T-helper 1 cell (primary cell): ENCODE data around the gene VAC14.

Experiments used
- DNase-seq, 5 donors: peaks; one replicate each; pipeline ENCODE4 v3.0.0-alpha.2; 2012 to 2020

VAC14 gene

DNA sequence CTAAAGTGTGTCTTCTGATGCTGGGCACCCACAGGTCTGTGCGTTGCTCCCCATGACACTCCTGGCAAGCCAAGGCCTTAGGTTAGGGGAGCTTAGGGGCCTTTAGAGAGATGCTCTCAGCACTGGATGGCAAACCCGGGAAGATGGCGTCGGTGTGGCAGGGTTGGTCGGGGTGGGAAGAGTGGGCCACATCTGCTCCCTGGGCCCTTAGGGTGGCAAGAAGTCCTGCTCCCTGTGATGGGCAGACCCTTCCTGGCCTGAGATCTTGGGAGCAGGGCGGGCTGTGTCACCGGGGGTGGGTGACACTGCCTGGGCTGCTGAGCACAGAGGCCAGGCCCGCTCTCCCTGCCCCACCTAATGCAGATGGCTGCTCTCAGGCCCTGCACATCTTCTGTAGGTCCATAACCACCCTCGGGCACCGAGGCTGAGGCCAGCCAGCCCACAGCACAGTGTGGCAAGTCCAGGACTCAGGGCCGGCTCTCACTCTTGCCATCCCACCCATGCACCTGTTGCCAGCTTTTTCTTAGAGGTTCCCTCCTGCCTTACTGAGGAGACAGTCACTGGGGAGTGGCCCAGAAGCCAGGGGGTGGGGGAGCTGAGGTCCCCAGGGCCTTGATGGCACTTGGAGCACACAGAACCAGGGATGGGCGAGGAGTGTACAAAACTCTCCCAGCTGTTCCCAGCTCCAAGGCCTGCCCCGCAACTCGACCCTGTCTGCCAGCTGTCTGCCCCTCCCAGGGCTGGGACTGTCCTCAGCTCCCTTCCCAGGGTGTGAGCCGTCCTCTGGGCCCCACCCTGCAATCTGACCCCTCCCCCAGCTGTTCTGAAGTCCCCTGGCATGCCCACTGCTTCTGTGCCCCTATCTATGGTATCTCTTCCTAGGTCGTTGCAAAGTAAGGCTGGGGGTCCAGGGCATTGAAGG, 110.7 kb downstream of the VAC14 start:
- no peak for DNase-seq

DNA sequence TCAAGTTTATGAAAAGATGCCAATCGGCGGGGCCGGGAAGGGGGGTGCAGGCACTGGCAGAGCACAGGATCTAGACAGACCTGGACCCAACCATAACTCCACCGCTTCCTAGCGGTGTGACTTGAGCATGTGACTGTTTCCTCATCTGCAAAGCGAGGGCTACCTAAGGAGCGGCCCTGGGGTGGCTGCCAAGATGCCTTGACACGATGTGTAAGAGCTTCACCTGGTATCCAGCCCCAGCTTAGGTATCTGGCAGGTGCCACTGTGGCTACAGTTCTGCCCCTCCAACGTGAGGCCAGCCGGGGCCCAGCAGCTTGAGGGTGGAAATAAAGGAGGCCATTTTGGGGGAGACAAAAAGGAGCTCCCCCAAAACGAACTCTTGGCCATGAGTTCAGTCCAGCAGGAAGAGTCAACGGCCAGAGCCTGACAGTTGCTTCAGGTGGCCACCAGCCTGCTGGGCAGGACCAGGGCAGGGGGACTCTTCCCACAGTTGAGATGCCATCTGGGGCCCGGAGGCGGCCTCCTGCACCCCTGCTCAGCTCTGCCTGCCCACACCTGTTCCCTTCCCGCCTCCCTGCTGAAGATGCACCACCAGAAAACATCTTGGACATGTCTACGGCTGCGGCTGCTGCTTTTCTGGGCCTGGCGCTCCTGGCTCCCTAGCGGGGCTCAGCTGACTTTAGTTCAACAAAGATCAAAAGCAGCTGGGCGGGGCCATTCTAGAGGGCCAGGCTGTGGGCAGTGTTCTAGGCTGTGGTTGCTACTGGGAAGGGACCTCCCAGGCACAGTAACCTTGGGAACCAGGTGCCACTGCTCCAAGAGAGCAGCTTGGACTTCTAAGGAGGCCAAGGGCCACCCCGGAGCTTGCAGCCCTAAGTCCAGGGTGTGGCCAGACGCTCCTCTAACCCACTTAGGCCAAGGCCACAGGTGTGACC, 111.7 kb downstream of the VAC14 start:
- DNase-seq = no peak

DNA sequence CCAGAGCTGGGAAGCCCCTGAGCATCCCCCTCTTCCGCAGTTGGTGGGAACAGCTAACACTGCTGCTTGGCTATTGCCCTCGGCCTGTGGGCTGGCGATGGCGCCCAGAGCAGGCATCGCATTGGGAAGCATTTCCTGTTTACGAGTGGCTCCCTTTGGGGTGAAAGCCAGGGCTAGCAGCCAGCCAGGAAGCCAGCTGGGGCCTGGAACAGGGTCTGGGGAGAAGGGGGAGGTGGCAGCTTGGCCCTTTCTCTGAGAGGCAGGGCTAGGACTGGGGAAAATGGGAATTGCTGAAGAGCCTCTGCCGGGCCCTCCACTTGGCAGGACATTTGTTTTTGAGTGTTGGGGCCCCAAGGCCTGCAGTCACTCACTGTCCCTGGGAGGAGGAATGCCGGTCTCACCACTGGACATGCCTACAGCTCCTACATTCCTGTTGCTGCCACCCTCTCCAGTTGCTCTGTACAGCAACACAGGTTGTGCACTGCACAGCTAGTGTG, 112.7 kb downstream of the VAC14 start:
- DNase-seq = no peak

DNA sequence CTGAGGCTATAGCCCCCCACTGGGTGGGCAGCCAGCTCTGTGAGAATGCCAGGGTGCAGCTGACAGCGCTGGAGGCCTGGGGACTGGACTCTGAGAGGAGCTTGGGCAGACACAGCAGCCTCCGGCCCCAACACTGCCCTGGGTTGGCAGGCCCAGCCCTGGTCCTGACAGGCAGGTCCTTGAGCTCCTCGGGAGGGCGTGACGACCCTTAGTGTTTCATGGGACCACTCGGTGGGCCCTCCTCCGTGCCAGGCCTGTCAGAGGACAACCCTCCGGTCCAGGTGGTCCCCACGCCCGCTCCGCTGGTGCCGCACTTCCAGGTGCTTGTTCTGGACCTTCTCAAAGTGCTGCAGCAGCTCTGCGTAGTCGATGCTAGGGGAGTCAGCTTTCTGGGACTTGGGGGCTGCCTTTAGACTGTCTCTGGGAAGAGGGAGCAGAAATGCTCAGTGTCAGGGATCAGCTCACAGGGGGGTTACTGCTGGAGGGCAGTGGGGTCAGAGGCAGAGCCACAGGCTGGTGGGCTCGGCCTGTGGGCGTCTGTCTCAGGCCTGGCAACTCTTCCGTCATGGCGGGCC, 113.2 kb downstream of the VAC14 start:
- DNase-seq = no peak

DNA sequence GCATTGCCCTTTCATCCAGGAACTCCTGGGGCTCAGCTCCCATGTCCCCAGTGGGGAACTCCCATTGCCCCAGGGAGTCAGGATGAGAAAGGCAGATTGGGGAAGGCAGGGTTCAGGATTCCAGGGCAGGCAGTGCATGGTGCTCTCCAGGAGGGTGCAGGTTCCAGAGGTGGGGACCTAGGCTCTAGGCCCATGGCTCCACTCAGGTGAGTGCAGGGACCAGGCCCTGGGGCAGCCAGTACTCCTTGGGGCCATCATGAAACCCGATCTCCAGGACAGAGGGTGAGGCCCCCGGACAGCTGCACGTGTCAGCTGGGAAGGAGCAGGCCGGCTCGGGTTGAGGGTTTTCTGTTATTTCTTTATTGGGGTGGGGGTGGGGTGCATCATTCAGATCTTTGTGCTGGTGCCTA, 113.9 kb downstream of the VAC14 start:
- DNase-seq = no peak

DNA sequence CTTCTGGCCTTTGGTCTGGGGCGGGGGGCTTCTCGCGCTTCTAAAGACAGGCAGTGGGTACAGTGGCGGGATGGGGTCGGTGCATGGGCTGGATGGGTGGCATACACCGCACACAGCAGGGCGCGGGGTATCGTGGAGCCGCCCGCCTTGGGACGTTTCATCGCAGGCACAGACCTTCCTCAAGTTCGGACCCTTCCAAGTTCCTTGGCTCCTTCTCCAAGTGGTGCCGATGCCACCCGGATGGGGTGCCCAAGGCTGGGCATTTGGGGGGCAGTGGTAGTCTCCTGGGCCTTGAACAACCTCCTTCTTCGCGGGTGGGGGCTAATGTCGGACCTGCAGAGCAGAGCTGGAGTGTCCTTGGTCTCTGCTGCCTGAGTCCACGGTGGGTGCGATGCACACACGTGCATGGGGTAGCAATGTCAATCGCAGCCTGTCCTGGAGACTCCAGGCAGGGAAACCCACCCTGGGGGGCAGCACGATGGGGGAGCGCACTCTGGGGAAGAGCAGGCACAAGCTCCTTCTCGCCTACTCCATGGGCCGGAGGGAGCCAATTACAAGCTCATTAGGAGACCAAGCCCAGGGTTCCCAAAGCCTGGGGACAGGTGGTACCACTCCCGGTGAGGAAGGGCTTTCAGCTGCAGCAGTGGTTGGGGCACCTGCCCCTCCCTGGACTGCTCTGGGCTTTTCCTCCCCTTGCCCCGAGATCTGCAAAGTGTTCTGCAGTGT, 114.4 kb downstream of the VAC14 start:
- DNase-seq = no peak

DNA sequence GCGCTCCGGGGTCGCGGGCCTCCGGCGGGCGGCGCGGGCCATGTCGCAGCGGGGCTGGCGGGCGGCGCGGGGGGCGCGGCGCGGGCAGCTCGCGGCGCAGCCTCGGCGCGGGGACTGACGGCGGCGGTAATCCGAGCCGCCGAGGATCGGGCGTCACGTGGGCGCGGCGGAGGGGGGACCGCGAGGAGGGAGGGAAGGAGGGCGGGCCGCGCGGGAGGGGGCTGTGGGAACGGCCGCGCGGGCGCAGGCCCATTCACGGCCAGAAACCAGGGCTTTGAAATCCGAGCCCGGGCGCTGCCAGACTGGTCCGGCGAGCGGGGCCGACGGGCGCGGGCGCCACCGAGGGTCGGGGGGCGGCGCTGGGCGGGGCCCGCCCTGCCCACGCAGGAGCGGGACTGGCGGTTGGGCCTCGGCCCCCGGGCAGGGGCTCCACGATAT, 115.0 kb downstream of the VAC14 start, which contains the start of gene MTSS2:
TSS of gene MTSS2 (minus strand) at position 116 of the 438 bp plus-strand sequence. CDS start 262 bp downstream, outside the sequence.
- DNase-seq = no peak

DNA sequence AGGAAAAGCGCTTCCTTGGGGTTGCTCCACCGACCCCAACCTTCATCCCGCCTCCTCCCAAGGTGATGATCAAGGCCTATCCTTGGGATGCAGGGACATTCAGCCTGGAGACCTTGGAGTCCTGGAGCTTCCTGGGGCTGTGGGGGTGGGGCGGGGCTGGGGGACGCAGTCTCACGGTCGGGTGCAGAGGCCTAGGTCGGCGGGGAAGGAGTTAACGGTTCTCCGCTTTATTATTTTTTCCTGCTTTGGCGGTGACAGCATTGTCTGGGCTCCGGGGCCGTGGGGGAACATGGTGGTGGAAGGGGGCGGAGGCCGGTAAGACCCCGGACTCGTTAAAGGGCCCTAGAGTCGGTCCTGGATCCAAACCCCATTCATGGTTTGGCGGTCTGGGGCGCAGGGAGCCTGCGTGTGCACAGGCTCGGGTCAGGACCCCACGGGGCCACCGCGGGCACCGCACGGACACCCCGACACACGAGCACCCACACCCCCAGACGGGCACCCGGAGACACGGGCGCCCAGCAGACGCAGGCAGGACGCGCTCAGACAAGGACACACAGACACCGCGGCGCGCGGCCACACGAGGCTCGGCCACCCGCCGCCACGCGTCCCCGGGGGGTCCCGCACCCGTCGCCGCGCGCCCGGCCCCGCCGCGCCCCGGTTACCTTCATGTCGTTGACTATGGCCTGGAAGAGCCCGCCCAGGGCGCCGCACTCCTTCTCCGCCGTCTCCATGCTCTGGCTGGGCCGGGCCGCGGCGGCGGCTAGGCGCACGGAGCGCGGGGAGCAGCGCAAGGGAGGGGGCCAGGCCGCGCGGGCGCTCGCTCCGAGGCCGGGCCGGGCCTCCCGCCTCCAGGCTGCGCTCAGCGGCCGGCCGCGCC, 115.7 kb downstream of the VAC14 start:
- no peak for DNase-seq

DNA sequence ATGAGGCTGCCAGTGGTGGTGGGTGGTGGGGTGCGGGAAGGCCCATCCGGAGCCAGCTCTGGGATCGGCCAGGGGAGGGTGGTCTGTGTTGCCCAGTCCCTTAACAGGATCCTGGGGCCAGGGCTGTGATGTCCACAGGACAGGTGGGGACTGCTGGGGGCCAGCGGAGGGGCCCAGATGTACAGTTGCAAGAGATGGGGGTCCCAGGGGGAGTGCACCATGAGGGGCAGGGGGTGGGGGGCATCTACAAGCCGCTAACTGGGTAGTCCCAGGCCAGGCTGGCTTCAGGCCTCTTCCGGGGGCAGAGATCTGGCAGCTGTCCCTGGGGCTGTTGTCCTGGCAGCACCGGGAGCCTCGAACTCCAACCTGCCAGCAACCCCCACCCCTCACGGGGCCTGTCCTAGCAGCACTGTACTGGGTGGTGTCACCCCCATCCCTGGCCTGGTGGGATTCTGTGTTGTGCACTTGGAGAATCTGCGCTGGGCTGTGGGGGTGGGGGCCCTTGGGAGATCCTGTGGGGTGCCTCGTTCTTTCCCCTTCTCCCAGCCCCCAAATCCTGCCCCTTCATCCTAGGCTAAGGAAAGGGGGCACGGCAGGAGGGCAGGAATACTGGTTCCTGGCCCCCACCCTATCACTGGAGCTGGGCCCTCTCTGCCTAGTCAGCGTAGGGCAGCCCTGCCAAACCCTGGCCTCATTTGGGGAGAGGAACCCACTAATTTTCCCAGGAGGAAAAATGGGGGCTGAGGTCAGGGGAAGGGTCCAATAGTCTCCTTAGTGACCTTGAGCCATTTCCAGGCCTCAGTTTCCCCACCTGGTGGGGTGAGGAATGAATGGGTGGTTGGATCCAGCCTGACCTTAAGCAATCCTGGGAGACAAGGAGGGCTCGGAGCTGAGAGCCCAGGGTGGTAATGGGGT, 116.6 kb downstream of the VAC14 start:
- DNase-seq = no peak

DNA sequence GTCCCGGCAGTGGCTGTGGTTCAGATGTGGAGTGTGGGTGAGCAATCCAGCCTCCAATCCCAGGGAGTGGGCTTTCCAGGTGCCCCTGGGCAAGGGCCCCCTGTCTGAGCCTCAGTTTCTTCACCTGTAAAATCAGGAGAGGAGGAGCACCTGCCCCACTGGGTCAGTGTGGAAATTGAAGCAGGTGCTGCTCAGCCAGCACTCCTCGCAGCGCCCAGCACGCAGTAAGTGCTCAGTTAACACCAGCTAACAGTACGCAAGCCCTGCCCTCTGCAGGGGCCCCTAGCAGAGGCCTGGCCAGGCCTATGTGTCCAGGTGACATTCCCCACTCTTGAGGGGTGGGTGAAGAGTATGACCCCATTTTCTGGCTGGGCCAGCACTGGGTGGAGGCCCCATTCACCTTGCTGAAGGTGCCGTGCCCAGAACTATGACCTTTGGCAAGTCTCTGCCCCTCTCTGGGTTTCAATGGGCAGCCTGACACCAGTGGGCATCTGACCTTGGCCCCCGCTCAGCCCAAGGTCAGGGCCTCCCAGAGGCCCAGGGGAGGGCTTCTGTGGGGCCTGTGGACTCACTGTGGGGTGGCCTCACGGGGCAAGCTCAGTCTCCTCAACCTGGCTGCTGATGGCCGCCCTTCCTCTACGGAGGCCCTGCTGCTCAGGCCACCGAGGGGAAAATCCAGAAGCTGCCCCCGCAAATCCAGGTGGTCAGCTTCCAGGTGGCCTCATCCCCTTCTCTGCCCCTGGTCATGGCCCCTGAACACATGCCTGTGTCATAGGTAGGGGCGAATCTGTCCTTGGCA, 117.6 kb downstream of the VAC14 start:
- no peak for DNase-seq

DNA sequence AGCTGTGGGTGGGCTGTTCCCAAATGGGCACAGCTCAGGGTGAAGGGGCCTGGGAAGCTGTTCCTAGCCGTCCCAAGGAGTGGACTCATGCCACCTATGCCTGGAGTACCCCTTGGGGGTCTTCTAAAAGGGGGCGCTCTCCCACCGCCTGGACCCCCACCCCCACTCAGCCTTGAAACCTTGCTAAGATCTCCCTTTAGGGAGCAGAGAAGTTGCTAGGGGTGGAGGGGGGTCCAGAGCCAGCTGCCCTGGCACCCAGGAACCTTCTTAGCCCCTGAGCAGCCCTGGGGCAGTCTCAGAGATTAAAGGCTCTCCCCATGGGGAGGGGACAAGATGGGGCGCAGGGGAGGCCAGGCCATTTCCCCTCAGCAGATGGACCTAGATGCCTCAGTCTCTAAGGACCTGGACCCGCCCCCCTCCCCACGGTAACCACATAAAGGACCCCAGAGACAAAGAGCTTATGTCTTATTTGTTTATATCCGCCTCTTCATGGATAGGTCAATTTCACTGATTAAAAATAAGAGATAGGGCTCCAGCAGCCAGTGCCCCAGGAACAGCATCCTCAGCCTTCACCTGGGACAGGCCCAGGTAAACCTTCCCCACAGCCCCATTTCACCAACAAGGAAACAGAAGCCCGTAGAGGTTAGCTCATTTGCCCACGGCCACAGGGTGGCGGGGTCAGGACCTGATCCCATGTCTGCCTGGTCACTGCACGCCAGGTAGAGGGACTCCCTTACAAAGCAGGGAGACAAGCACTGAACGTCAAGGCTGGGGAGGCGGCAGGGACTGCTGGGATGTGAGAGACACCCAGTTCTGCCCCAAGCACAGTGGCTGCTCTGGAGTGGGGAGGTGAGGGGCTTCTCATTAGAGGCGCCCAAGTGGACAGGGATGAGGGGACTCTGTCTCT, 118.5 kb downstream of the VAC14 start:
- no peak for DNase-seq

DNA sequence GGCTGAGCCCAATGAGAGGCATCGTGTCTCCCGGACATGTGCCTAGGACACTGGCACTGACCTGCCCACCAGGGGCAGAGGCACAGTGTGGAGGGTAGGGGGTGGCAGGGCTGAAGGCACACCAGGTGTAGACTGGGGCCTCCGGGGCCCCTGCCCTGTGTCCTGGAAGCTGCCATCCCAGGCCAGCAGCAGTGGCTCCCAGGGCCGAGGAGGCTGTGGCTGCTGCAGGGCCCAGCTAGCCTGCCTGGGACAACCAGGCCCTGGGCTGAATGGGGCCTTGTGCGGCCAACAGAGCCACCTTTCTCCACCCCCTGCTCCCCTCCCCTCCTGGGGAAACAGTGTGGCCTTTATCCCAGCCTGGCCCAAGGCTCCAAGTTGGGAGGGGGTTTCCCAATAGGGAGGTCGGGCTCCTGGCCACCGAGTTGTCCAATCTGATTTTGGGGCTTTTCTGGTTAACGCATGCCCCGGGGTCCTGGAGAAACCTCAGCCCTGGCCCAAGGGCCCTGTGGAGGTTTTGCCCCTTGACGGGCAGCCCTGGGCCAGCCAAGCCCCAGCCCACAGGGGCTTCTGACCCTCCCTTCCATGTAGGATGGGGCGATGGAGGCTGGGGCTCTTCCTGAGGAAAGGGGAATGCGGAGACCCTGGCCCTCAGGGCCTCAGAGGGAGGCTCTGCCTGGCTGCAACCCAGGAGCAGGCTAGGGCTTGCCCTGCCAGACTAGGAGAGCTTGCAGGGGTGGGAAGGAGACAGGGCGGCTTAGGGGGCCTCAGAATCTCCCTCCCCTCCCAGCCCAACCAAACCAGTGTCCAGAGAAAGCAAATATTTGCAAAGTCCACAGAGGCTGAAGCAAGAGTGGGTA, 119.3 kb downstream of the VAC14 start:
- no peak for DNase-seq

DNA sequence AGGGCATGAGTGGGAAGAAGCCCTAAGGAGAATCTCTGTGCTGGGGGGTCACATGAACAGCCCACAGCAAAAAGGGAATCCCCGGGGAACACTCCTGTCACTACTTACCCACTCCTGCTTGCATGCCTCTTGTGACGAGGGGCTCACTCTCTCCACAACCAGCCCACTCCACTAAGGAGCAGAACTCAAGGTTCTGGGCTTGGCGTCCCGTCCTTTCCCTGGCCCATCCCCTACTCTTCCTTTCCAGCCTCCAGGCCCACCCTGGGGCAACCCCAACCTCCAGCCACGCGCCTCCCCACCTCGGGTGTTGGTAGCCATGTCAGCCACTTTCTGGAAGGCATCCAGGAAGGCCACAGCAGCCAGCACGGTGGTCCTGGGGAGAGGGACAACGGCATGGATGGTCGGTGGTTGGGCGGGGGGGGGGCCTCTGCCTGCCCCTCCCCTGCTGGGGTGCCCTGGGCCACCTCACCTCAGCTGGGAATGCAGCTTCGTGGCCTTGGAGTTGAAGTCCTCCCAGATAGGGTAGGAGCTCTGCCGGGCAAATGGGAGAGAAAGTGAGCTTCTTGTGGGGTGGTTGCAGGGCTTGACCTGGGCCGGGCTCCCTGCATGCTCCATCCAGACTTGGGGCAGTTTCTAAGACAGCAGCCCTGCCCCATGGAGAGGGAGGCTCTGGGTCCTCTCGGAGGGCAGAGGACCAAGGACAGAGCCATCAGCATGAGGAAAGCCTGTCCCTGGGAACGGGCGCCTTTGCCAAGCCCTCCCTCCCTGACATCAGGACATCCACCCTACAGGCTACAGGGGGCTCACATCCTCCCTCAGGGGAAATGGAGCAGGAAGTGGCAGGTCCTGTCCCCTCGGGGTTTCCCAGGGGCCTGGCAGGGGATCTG, 120.2 kb downstream of the VAC14 start:
- no peak for DNase-seq

DNA sequence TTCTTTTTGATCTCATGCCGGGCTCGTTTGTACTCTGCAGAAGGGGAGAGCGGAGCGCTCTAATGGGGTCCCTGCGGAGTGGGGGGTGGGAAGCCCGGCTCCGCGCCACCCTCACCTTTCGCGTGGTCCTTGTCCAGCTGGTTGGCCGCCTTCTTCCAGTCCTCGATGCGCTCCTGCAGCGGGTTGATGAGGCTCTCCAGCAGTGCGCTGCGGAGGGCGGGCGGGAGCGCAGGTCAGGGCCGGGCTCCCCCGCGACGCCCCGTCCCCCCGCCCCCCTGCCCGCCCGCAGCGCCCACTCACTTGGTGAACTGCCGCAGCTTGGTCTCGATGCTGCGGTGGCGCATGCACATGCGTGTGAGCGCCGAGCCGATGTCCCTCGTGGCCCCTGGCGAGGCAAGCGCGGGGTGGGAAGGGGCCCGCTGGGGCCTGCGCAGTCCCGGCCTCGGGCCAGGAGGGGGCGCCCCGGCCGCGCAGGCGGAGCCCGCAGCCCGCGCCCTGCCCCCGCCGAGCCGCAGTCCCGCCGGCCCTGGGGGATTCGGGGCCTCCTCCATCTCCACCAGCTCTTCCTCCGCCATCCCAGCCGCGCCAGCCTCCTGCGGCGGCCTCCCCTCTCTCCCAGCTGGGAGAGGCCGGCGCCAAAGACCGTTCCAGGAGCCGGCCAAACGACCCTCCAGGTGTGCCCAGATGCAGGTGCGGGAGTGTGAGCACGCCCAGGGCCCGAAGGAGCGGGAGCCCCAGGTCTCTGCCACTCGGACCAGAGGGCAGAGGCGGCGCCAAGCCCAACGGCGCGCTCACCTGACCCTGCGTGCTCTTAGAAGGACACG, 121.1 kb downstream of the VAC14 start:
- no peak for DNase-seq
